Measurements from ENCODE around the gene STARD9. TPM values are rescaled to one million over a fixed set of nuclear protein-coding genes. Genes with fewer than 3 reads are reported as not detected.

The STARD9 gene
- total and polyA plus RNA-seq, 10 of the 15 experiments (the other 5 are each of a cell fraction or from before 2014, with no cell fraction given): 0.58 to 11.5 (median 6.1) TPM

- no peak for TF ChIP-seq CBX5 (IDR thresholded peaks at IDR 0.05; ENCODE audit: low read depth)
- TF ChIP-seq REST (IDR thresholded peaks at IDR 0.05; ENCODE audit: low read depth, low read length): no peak
- no peak for TF ChIP-seq ZNF217 (IDR thresholded peaks at IDR 0.05)
- TF ChIP-seq ASH2L (IDR thresholded peaks at IDR 0.05; ENCODE audit: borderline replicate concordance, low read depth): peak; percentile 97; the same call in 1 of the 2 replicates
- TF ChIP-seq PAX5 (IDR thresholded peaks at IDR 0.05; ENCODE audit: borderline replicate concordance, low read depth, low read length): peak; percentile 60; the same call in 1 of the 2 replicates
- peak; percentile 43 for TF ChIP-seq KLF5 (IDR thresholded peaks at IDR 0.05; ENCODE audit: partially characterized antibody)
- TF ChIP-seq SPI1 (IDR thresholded peaks at IDR 0.05; ENCODE audit: borderline replicate concordance, insufficient read depth, low read depth, low read length): no peak
- no peak for TF ChIP-seq HDAC6 (IDR thresholded peaks at IDR 0.05; ENCODE audit: unreplicated experiment)
- TF ChIP-seq FOS (IDR thresholded peaks at IDR 0.05; ENCODE audit: borderline replicate concordance, extremely low read depth, insufficient read length): no peak
- TF ChIP-seq ZNF687 (IDR thresholded peaks at IDR 0.05): peak; percentile 70
- peak; percentile 97 for TF ChIP-seq ATF7 (IDR thresholded peaks at IDR 0.05; ENCODE audit: low read depth)
- TF ChIP-seq HDAC2 (IDR thresholded peaks at IDR 0.05): no peak
- no peak for TF ChIP-seq CHD1 (IDR thresholded peaks at IDR 0.05; ENCODE audit: low read depth, low read length)
- TF ChIP-seq ZBED1 (IDR thresholded peaks at IDR 0.05; ENCODE audit: borderline replicate concordance): no peak
- TF ChIP-seq CUX1 (IDR thresholded peaks at IDR 0.05; ENCODE audit: insufficient replicate concordance, low read depth, low read length): no peak
These were observed 27.0 kb upstream of the STARD9 start, which contains the start of the genes HAUS2 and LRRC57 (continued) for GRCh38 chr15:42548249-42549031.

All from GM12878 (cell line).